H1 (cell line): ENCODE data around the gene ASCC2. TPM values are rescaled to one million over a fixed set of nuclear protein-coding genes. Genes with fewer than 3 reads are reported as not detected.
"Not testable (repeated sequence)": the region's sequence is repeated elsewhere in the genome, so short reads cannot be mapped to it uniquely, and the experiment has no call there.

Experiments used
- CTCF ChIA-PET: fragments of 300-600 bp; sonication (Branson Sonifier 250); formaldehyde crosslinking; loops from one replicate; lab custom pipeline; 2021; ENCODE audit not compliant: partially characterized antibody; lab: Charles Lee
- POLR2A ChIA-PET: fragments of 300-600 bp; sonication (Branson Sonifier 250); formaldehyde crosslinking; loops from one replicate; lab custom pipeline; 2021; ENCODE audit warnings: inconsistent platforms; ENCODE audit not compliant: partially characterized antibody; lab: Charles Lee
- DNase-seq, 2 experiments: peaks; one replicate each; pipeline versions ENCODE4 v3.0.0 to v3.0.0-alpha.2; 2010 to 2022; ENCODE audit warnings: low spot score in 2 of 2, low read depth in 1 of 2, mixed read lengths in 1 of 2
- FAIRE-seq: peaks from 2 replicates; lab custom pipeline; 2011; peaks lifted over from hg19 to GRCh38; lab: Jason Lieb, UNC
- H2AFZ ChIP-seq: 2 replicates; pipeline ENCODE4 v1.8.1; 2012; ENCODE audit warnings: low read length, inconsistent platforms
- H2AK5ac ChIP-seq: 2 replicates; pipeline ENCODE4 v1.6.1; 2013; ENCODE audit warnings: low read depth, low read length
- H2BK120ac ChIP-seq: replicated peaks from 2 replicates; pipeline ENCODE3; 2013; ENCODE audit warnings: low read depth, low read length, inconsistent platforms
- H2BK12ac ChIP-seq: 2 replicates; pipeline ENCODE4 v1.6.1; 2013; ENCODE audit warnings: low read depth, low read length
- H2BK15ac ChIP-seq: 2 replicates; pipeline ENCODE4 v1.6.1; 2013; ENCODE audit warnings: low read length
- H2BK20ac ChIP-seq: 2 replicates; pipeline ENCODE4 v1.6.1; 2013; ENCODE audit warnings: low read length
- H2BK5ac ChIP-seq: 2 replicates; pipeline ENCODE4 v1.6.1; 2013; ENCODE audit warnings: low read depth, low read length
- H3K14ac ChIP-seq: 2 replicates; pipeline ENCODE4 v1.6.1; 2013; ENCODE audit warnings: inconsistent platforms; ENCODE audit not compliant: insufficient read length
- H3K18ac ChIP-seq: 2 replicates; pipeline ENCODE4 v1.6.1; 2013; ENCODE audit warnings: low read length; ENCODE audit errors: extremely low read depth
- H3K23ac ChIP-seq: 2 replicates; pipeline ENCODE4 v1.6.1; 2013; ENCODE audit warnings: inconsistent platforms; ENCODE audit not compliant: insufficient read length
- H3K23me2 ChIP-seq: 2 replicates; pipeline ENCODE4 v1.6.1; 2013; ENCODE audit warnings: low read depth, low read length
- H3K27ac ChIP-seq: 2 replicates; pipeline ENCODE4 v1.6.1; 2011; ENCODE audit warnings: low read depth, low read length, inconsistent platforms
- H3K27me3 ChIP-seq, 4 experiments: replicated peaks in 1 of 4; 1 replicate in 1 of 4; 2 replicates in 3 of 4; pipeline versions ENCODE4 v1.6.1 to v1.8.1; 2011 to 2013; ENCODE audit warnings: low read length in 3 of 4, mild to moderate bottlenecking in 3 of 4, inconsistent platforms in 2 of 4, mixed read lengths in 2 of 4, moderate library complexity in 1 of 4; ENCODE audit not compliant: control insufficient read depth in 3 of 4, insufficient read depth in 3 of 4; ENCODE audit errors: extremely low read depth in 1 of 4
- H3K36me3 ChIP-seq, 4 experiments: 2 replicates each; pipeline versions ENCODE4 v1.6.1 to v1.8.1; 2011 to 2013; ENCODE audit warnings: mild to moderate bottlenecking in 4 of 4, low read length in 3 of 4, moderate library complexity in 2 of 4, control low read depth in 1 of 4, inconsistent platforms in 1 of 4; ENCODE audit not compliant: insufficient read depth in 4 of 4, control insufficient read depth in 2 of 4
- H3K4ac ChIP-seq: replicated peaks from 2 replicates; pipeline ENCODE3; 2013; ENCODE audit warnings: low read length, low read depth, mixed read lengths, inconsistent platforms; ENCODE audit not compliant: insufficient read length
- H3K4me1 ChIP-seq, 4 experiments: replicated peaks in 1 of 4; 1 replicate in 1 of 4; 2 replicates in 3 of 4; pipeline versions ENCODE4 v1.6.1 to v1.8.1; 2011 to 2013; ENCODE audit warnings: low read length in 3 of 4, inconsistent platforms in 2 of 4, mixed read lengths in 1 of 4; ENCODE audit not compliant: insufficient read depth in 4 of 4, control insufficient read depth in 3 of 4
- H3K4me2 ChIP-seq, 2 experiments: 2 replicates each; pipeline versions ENCODE4 v1.6.1 to v1.8.1; 2011 to 2013; ENCODE audit warnings: low read depth in 2 of 2, low read length in 2 of 2, control low read depth in 1 of 2, inconsistent platforms in 1 of 2, mild to moderate bottlenecking in 1 of 2; ENCODE audit not compliant: insufficient read depth in 1 of 2
- H3K4me3 ChIP-seq, 4 experiments: fragments of 200-600, 300-600 bp in 1 of 4; sonication (generic), shearing (Covaris generic), sonication (Bioruptor Twin) in 1 of 4; 2 replicates each; pipeline versions ENCODE4 v1.5.1 to v1.8.1; 2011 to 2016; ENCODE audit warnings: low read length in 4 of 4, low read depth in 3 of 4, control low read depth in 2 of 4, inconsistent platforms in 2 of 4, mild to moderate bottlenecking in 2 of 4, mixed read lengths in 1 of 4, moderate library complexity in 1 of 4; ENCODE audit not compliant: insufficient read depth in 2 of 4; ENCODE audit errors: extremely low read depth in 1 of 4
- H3K56ac ChIP-seq: replicated peaks from 2 replicates; pipeline ENCODE3; 2013; ENCODE audit warnings: low read depth, mild to moderate bottlenecking, mixed read lengths, low read length, inconsistent platforms; ENCODE audit not compliant: insufficient read length
- H3K79me1 ChIP-seq: 2 replicates; pipeline ENCODE4 v1.6.1; 2013; ENCODE audit warnings: low read depth, low read length, control low read depth
- H3K79me2 ChIP-seq, 2 experiments: 2 replicates each; pipeline versions ENCODE4 v1.6.1 to v1.8.1; 2012 to 2013; ENCODE audit warnings: low read length in 2 of 2, mild to moderate bottlenecking in 2 of 2, inconsistent platforms in 1 of 2; ENCODE audit not compliant: insufficient read depth in 2 of 2, control insufficient read depth in 1 of 2
- H3K9ac ChIP-seq, 4 experiments: replicated peaks in 1 of 4; 1 replicate in 1 of 4; 2 replicates in 3 of 4; pipeline versions ENCODE4 v1.6.1 to v1.8.1; 2011 to 2013; ENCODE audit warnings: low read depth in 3 of 4, low read length in 3 of 4, control low read depth in 2 of 4, mild to moderate bottlenecking in 2 of 4, moderate library complexity in 2 of 4, inconsistent platforms in 1 of 4; ENCODE audit errors: extremely low read depth in 1 of 4
- H3K9me3 ChIP-seq, 2 experiments: 2 replicates each; pipeline versions ENCODE4 v1.6.1 to v1.8.1; 2012 to 2013; ENCODE audit warnings: mild to moderate bottlenecking in 2 of 2, moderate library complexity in 2 of 2, control low read depth in 1 of 2, inconsistent platforms in 1 of 2, low read depth in 1 of 2, low read length in 1 of 2, mixed read lengths in 1 of 2; ENCODE audit not compliant: insufficient read depth in 2 of 2
- H4K20me1 ChIP-seq, 2 experiments: replicated peaks in 1 of 2; 2 replicates each; pipeline versions ENCODE3 to v1.8.1; 2011 to 2013; ENCODE audit warnings: inconsistent platforms in 2 of 2, low read length in 2 of 2, mild to moderate bottlenecking in 1 of 2; ENCODE audit not compliant: insufficient read depth in 2 of 2, control insufficient read depth in 1 of 2
- H4K5ac ChIP-seq: 2 replicates; pipeline ENCODE4 v1.6.1; 2013; ENCODE audit warnings: low read length, low read depth, mixed read lengths, inconsistent platforms; ENCODE audit not compliant: insufficient read length
- H4K8ac ChIP-seq: 2 replicates; pipeline ENCODE4 v1.8.0; 2013; ENCODE audit warnings: mild to moderate bottlenecking, moderate library complexity, low read length, inconsistent platforms; ENCODE audit not compliant: insufficient read depth; ENCODE audit errors: extremely low read depth
- H4K91ac ChIP-seq: replicated peaks from 2 replicates; pipeline ENCODE3; 2013; ENCODE audit warnings: low read length, mixed read lengths, inconsistent platforms; ENCODE audit not compliant: insufficient read length
- WGBS, 2 experiments: shearing (Covaris generic) in 1 of 2; methylation state at CpG; one replicate each; pipeline versions ENCODE4 v1.1.6 to v1.1.7; 2013 to 2015; ENCODE audit warnings: low lambda C conversion rate in 2 of 2, mixed read lengths in 2 of 2, inconsistent platforms in 1 of 2, low coverage in 1 of 2, missing lambda C conversion rate in 1 of 2; ENCODE audit not compliant: insufficient replicate concordance in 2 of 2, insufficient coverage in 1 of 2, insufficient read length in 1 of 2; ENCODE audit errors: extremely low coverage in 1 of 2, missing lambda C conversion rate in 1 of 2; 5-methylcytosine and 5-hydroxymethylcytosine counted together
- polyA plus RNA-seq, 7 experiments: library from polyadenylated mRNA; depleted of rRNA in 3 of 7; stranded (reverse) in 5 of 7; unstranded in 2 of 7; fragments of >200 nt in 5 of 7; fragments of 200-250 nt in 2 of 7; gene quantifications; 1 replicate in 5 of 7; 2 replicates in 1 of 7; 4 replicates in 1 of 7; pipeline versions ENCODE4 v1.2.1 to v1.2.3, GENCODE V29; 2011 to 2013; ENCODE audit warnings: missing spikeins in 2 of 7, mixed read lengths in 2 of 7
- total RNA-seq: library from RNA; stranded (reverse); fragmentation: NEBNext Ultra II Directional; extraction: Animal tissue kit (Norgen Biotek cat#: 25700); gene quantifications from 2 replicates; pipeline ENCODE4 v1.2.1, GENCODE V29; 2021

The ASCC2 gene
- total and polyA plus RNA-seq, 2 of the 8 experiments (the other 6 are each of a cell fraction or from before 2014, with no cell fraction given), result 35.0 to 35.8 TPM

- H3K23ac ChIP-seq, H2BK12ac ChIP-seq, H2AFZ ChIP-seq, H3K23me2 ChIP-seq, H3K79me1 ChIP-seq, H4K8ac ChIP-seq, FAIRE-seq, H2AK5ac ChIP-seq, H3K36me3 ChIP-seq, H4K5ac ChIP-seq, DNase-seq, H3K79me2 ChIP-seq, H2BK15ac ChIP-seq, H2BK120ac ChIP-seq, H3K14ac ChIP-seq, H3K4me2 ChIP-seq, H3K4me1 ChIP-seq, H4K91ac ChIP-seq, H3K18ac ChIP-seq, H3K27me3 ChIP-seq, H3K9ac ChIP-seq, H2BK20ac ChIP-seq, H3K27ac ChIP-seq, POLR2A ChIA-PET, H3K56ac ChIP-seq, H2BK5ac ChIP-seq, H3K4ac ChIP-seq, H4K20me1 ChIP-seq, H3K4me3 ChIP-seq, H3K9me3 ChIP-seq: not testable (repeated sequence)
- CTCF ChIA-PET, result interaction anchor here (0.9 to 1.0 kb wide), 2 partner anchors 12 to 144 kb away, joined by 3 to 5 read pairs; no protein-coding TSS in a partner anchor
- 60 to 80% methylated on average over 1 to 5 of the region's 9 CpGs for WGBS, 2 experiments
Observed at GRCh38 chr22:29859030-29859429, 21.0 kb upstream of the ASCC2 start.
